ENCODE results near the gene OPCML. TPM values are rescaled to one million over a fixed set of nuclear protein-coding genes. Genes with fewer than 3 reads are reported as not detected.

Gene OPCML
- total RNA-seq, 1 experiment from 2014 or later = not detected

DNA sequence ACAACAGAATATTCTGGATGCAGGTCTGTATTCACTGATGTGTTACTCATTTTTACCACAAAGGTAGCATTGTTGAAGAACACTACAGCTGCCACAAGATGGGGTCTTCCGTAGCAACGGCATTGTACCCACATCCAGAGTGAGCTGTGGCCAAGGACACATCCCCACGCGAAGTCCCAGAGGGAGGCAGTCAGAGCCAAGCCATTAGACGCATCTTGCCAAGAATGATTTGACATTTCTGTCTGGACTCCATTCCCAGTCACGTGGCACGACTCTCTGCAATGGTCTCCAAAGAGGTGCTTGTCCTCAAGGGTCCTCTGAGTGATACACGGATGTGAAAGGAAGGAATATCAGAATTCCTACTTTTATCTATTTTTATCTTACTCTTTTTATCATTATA is 15.5 kb downstream of the OPCML start:
- in situ Hi-C loops (cut with HindIII; ENCODE audit: low pct_unique_long_range_greater_than_20kb, low sequenced_read_pairs) (no loop called here), intact Hi-C loops (cut with micrococcal nuclease; ENCODE audit: unreplicated experiment) (no loop called here)
- no peaks in the 10 kb centered on the region for H3K9me3 ChIP-seq (ENCODE audit: control insufficient read depth, insufficient read depth, low read depth, low read length)
- no peaks in the 10 kb centered on the region for H3K4me1 ChIP-seq (ENCODE audit: control insufficient read depth, insufficient read depth, low read length)
- DNase-seq (ENCODE audit: low read depth, low spot score) (no peak), ATAC-seq (no peak)
- BruUV-seq (replicated peaks) = no TSS peak
- CTCF ChIA-PET = no interaction called here
- no peaks in the 10 kb centered on the region; the same call in 1 of the 2 replicates for H3K27me3 ChIP-seq (ENCODE audit: control insufficient read depth, insufficient read depth, low read length)
- TF ChIP-seq POLR2AphosphoS5 (IDR thresholded peaks at IDR 0.05; ENCODE audit: low read depth, low read length) (no peak), TCF7L2 (IDR thresholded peaks at IDR 0.05; ENCODE audit: low read depth, low read length) (no peak), SIN3A (IDR thresholded peaks at IDR 0.05; ENCODE audit: borderline replicate concordance, insufficient read depth, low read depth, low read length) (no peak)
- TF ChIP-seq, protein P1, sequence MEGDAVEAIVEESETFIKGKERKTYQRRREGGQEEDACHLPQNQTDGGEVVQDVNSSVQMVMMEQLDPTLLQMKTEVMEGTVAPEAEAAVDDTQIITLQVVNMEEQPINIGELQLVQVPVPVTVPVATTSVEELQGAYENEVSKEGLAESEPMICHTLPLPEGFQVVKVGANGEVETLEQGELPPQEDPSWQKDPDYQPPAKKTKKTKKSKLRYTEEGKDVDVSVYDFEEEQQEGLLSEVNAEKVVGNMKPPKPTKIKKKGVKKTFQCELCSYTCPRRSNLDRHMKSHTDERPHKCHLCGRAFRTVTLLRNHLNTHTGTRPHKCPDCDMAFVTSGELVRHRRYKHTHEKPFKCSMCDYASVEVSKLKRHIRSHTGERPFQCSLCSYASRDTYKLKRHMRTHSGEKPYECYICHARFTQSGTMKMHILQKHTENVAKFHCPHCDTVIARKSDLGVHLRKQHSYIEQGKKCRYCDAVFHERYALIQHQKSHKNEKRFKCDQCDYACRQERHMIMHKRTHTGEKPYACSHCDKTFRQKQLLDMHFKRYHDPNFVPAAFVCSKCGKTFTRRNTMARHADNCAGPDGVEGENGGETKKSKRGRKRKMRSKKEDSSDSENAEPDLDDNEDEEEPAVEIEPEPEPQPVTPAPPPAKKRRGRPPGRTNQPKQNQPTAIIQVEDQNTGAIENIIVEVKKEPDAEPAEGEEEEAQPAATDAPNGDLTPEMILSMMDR (IDR thresholded peaks at IDR 0.05) = no peak
- TF ChIP-seq, protein P2, sequence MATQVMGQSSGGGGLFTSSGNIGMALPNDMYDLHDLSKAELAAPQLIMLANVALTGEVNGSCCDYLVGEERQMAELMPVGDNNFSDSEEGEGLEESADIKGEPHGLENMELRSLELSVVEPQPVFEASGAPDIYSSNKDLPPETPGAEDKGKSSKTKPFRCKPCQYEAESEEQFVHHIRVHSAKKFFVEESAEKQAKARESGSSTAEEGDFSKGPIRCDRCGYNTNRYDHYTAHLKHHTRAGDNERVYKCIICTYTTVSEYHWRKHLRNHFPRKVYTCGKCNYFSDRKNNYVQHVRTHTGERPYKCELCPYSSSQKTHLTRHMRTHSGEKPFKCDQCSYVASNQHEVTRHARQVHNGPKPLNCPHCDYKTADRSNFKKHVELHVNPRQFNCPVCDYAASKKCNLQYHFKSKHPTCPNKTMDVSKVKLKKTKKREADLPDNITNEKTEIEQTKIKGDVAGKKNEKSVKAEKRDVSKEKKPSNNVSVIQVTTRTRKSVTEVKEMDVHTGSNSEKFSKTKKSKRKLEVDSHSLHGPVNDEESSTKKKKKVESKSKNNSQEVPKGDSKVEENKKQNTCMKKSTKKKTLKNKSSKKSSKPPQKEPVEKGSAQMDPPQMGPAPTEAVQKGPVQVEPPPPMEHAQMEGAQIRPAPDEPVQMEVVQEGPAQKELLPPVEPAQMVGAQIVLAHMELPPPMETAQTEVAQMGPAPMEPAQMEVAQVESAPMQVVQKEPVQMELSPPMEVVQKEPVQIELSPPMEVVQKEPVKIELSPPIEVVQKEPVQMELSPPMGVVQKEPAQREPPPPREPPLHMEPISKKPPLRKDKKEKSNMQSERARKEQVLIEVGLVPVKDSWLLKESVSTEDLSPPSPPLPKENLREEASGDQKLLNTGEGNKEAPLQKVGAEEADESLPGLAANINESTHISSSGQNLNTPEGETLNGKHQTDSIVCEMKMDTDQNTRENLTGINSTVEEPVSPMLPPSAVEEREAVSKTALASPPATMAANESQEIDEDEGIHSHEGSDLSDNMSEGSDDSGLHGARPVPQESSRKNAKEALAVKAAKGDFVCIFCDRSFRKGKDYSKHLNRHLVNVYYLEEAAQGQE (IDR thresholded peaks at IDR 0.05; ENCODE audit: insufficient read depth in 1 of 2, low read depth in 2 of 2, low read length in 1 of 2) = no peak
- no peak overlapping the region for H3K27ac ChIP-seq (ENCODE audit: low read length)
- H3K4me3 ChIP-seq (ENCODE audit: low read depth in 2 of 2, low read length in 2 of 2) = no peak overlapping the region
- POLR2A ChIA-PET = no interaction called here
- H3K36me3 ChIP-seq (ENCODE audit: control insufficient read depth, insufficient read depth, low read length) = no peaks in the 10 kb centered on the region

DNA sequence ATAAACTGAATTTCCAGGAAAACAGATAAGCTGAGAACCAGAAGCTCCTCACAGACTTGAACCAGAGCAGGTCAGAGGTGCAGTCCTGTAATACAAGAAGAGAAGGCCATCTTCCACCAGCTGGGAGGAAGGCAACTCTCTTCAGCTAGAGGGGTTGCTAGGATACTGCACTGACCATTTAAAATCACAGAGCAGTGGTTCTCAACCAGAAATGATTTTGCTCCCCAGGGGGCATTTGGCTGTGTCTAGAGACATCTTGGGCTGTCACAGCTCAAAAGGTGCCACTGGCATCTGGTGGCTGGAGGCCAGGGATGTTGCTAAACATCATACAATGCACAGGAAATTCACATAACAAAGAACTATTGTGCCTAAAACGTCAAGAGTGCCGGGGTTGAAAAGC is 17.2 kb downstream of the OPCML start:
- no peak for DNase-seq (ENCODE audit: low read depth, low spot score)
- H3K27ac ChIP-seq (ENCODE audit: low read length) = no peak overlapping the region
- H3K36me3 ChIP-seq (ENCODE audit: control insufficient read depth, insufficient read depth, low read length) = no peaks in the 10 kb centered on the region
- in situ Hi-C loops (cut with HindIII; ENCODE audit: low pct_unique_long_range_greater_than_20kb, low sequenced_read_pairs) (no loop called here), intact Hi-C loops (cut with micrococcal nuclease; ENCODE audit: unreplicated experiment) (no loop called here)
- H3K4me1 ChIP-seq (ENCODE audit: control insufficient read depth, insufficient read depth, low read length) = no peaks in the 10 kb centered on the region
- ATAC-seq = no peak
- BruUV-seq (replicated peaks) = no TSS peak
- H3K27me3 ChIP-seq (ENCODE audit: control insufficient read depth, insufficient read depth, low read length) = no peaks in the 10 kb centered on the region; the same call in 1 of the 2 replicates
- ChIA-PET POLR2A (no interaction called here), CTCF (no interaction called here)
- no peaks in the 10 kb centered on the region for H3K9me3 ChIP-seq (ENCODE audit: control insufficient read depth, insufficient read depth, low read depth, low read length)
- no peak overlapping the region for H3K4me3 ChIP-seq (ENCODE audit: low read depth in 2 of 2, low read length in 2 of 2)
- TF ChIP-seq, protein P1 (IDR thresholded peaks at IDR 0.05) = no peak
- TF ChIP-seq, protein P2 (IDR thresholded peaks at IDR 0.05; ENCODE audit: insufficient read depth in 1 of 2, low read depth in 2 of 2, low read length in 1 of 2) = no peak
- TF ChIP-seq SIN3A (IDR thresholded peaks at IDR 0.05; ENCODE audit: borderline replicate concordance, insufficient read depth, low read depth, low read length) (no peak), TCF7L2 (IDR thresholded peaks at IDR 0.05; ENCODE audit: low read depth, low read length) (no peak), POLR2AphosphoS5 (IDR thresholded peaks at IDR 0.05; ENCODE audit: low read depth, low read length) (no peak)
